ENCODE data around the gene LRMDA.
"Not testable (repeated sequence)": the region's sequence is repeated elsewhere in the genome, so short reads cannot be mapped to it uniquely, and the experiment has no call there.

The LRMDA gene

GRCh38 chr10:76037531-76038155 lies 606.2 kb downstream of the LRMDA start:
- no peak for DNase-seq

GRCh38 chr10:76038696-76039095 lies 607.3 kb downstream of the LRMDA start:
- no peak for DNase-seq

GRCh38 chr10:76040107-76040829 lies 608.8 kb downstream of the LRMDA start:
- DNase-seq: no peak

- no peak for DNase-seq
These were observed 609.4 kb downstream of the LRMDA start for GRCh38 chr10:76040830-76041220.

- DNase-seq: no peak
These were observed 610.1 kb downstream of the LRMDA start for GRCh38 chr10:76041551-76041950.

- DNase-seq: no peak
These were observed 611.8 kb downstream of the LRMDA start for GRCh38 chr10:76043261-76043660.

- no peak for DNase-seq
These were observed 613.3 kb downstream of the LRMDA start for GRCh38 chr10:76044751-76045150.

- DNase-seq: no peak
These were observed 613.8 kb downstream of the LRMDA start for GRCh38 chr10:76045174-76045573.

- no peak for DNase-seq
These were observed 616.1 kb downstream of the LRMDA start for GRCh38 chr10:76047521-76047920.

- DNase-seq: no peak
These were observed 618.3 kb downstream of the LRMDA start for GRCh38 chr10:76049581-76050290.

- no peak for DNase-seq
These were observed 618.8 kb downstream of the LRMDA start for GRCh38 chr10:76050291-76050625.

- no peak for DNase-seq
These were observed 619.8 kb downstream of the LRMDA start for GRCh38 chr10:76051007-76051936.

GRCh38 chr10:76052682-76053503 lies 621.5 kb downstream of the LRMDA start:
- DNase-seq: no peak

GRCh38 chr10:76055466-76055865 lies 624.0 kb downstream of the LRMDA start:
- DNase-seq: no peak

- no peak for DNase-seq
These were observed 624.5 kb downstream of the LRMDA start for GRCh38 chr10:76055963-76056362.

- not testable (repeated sequence) for DNase-seq
These were observed 629.6 kb downstream of the LRMDA start for GRCh38 chr10:76060993-76061392.

GRCh38 chr10:76066457-76066856 lies 635.0 kb downstream of the LRMDA start:
- DNase-seq: no peak

- DNase-seq: no peak
These were observed 636.0 kb downstream of the LRMDA start for GRCh38 chr10:76067447-76067846.

GRCh38 chr10:76068856-76069255 lies 637.4 kb downstream of the LRMDA start:
- DNase-seq: no peak

GRCh38 chr10:76070916-76071315 lies 639.5 kb downstream of the LRMDA start:
- DNase-seq: no peak

- DNase-seq: no peak
These were observed 640.4 kb downstream of the LRMDA start for GRCh38 chr10:76071653-76072365.
